H9 (cell line): ENCODE measurements around the gene UTP11. TPM values are rescaled to one million over a fixed set of nuclear protein-coding genes. Genes with fewer than 3 reads are reported as not detected.
A peak's percentile ranks its signal among the peaks of the same experiment; 100 is the strongest.

Source experiments
- DNase-seq: peaks from one replicate; pipeline ENCODE4 v3.0.0-alpha.2; 2017
- H2AFZ ChIP-seq: one replicate; pipeline ENCODE4 v1.6.1; 2013; ENCODE audit warnings: mild to moderate bottlenecking, low read length, control low read depth, moderate library complexity
- H2AK5ac ChIP-seq: 2 replicates; pipeline ENCODE4 v1.6.1; 2013; ENCODE audit warnings: low read length, control low read depth, mixed read lengths; ENCODE audit not compliant: insufficient read length
- H2BK120ac ChIP-seq: one replicate; pipeline ENCODE4 v1.6.1; 2013; ENCODE audit warnings: low read depth, mild to moderate bottlenecking, low read length, control low read depth, inconsistent platforms; ENCODE audit not compliant: poor library complexity, severe bottlenecking
- H2BK12ac ChIP-seq: 2 replicates; pipeline ENCODE4 v1.6.1; 2013; ENCODE audit warnings: low read length, control low read depth, mixed read lengths, low read depth; ENCODE audit not compliant: insufficient read length
- H2BK15ac ChIP-seq: 2 replicates; pipeline ENCODE4 v1.6.1; 2013; ENCODE audit warnings: low read depth, low read length, control low read depth
- H2BK20ac ChIP-seq: one replicate; pipeline ENCODE4 v1.6.1; 2013; ENCODE audit warnings: low read depth, mild to moderate bottlenecking, low read length, control low read depth, inconsistent platforms; ENCODE audit not compliant: poor library complexity, severe bottlenecking
- H2BK5ac ChIP-seq: 2 replicates; pipeline ENCODE4 v1.6.1; 2013; ENCODE audit warnings: low read length, control low read depth, mixed read lengths; ENCODE audit not compliant: insufficient read length
- H3K14ac ChIP-seq: 2 replicates; pipeline ENCODE4 v1.6.1; 2013; ENCODE audit warnings: low read length, control low read depth; ENCODE audit not compliant: insufficient read depth
- H3K18ac ChIP-seq: 2 replicates; pipeline ENCODE4 v1.6.1; 2013; ENCODE audit warnings: low read depth, mild to moderate bottlenecking, mixed read lengths, low read length, control low read depth; ENCODE audit not compliant: insufficient read length
- H3K23ac ChIP-seq: 2 replicates; pipeline ENCODE4 v1.6.1; 2013; ENCODE audit warnings: low read length, control low read depth, mixed read lengths, low read depth; ENCODE audit not compliant: insufficient read length
- H3K23me2 ChIP-seq: 2 replicates; pipeline ENCODE4 v1.6.1; 2013; ENCODE audit warnings: low read depth, mild to moderate bottlenecking, mixed read lengths, low read length, control low read depth; ENCODE audit not compliant: insufficient read length, poor library complexity, severe bottlenecking
- H3K27ac ChIP-seq: 2 replicates; pipeline ENCODE4 v1.5.1; 2013; ENCODE audit warnings: low read length, control low read depth, mixed read lengths, low read depth; ENCODE audit not compliant: insufficient read length
- H3K27me3 ChIP-seq: 2 replicates; pipeline ENCODE4 v1.6.1; 2013; ENCODE audit warnings: low read length, control low read depth, inconsistent platforms; ENCODE audit not compliant: insufficient read depth
- H3K4ac ChIP-seq: 2 replicates; pipeline ENCODE4 v1.6.1; 2013; ENCODE audit warnings: low read depth, mild to moderate bottlenecking, control low read depth, inconsistent platforms, low read length, moderate library complexity
- H3K4me1 ChIP-seq: 2 replicates; pipeline ENCODE4 v1.6.1; 2013; ENCODE audit warnings: low read length, control low read depth, inconsistent platforms; ENCODE audit not compliant: insufficient read depth
- H3K4me2 ChIP-seq: 2 replicates; pipeline ENCODE4 v1.6.1; 2013; ENCODE audit warnings: low read length, control low read depth, mixed read lengths; ENCODE audit not compliant: insufficient read length, insufficient read depth
- H3K56ac ChIP-seq: 2 replicates; pipeline ENCODE4 v1.6.1; 2013; ENCODE audit warnings: low read depth, mild to moderate bottlenecking, mixed read lengths, low read length, control low read depth; ENCODE audit not compliant: insufficient read length
- H3K79me1 ChIP-seq: 2 replicates; pipeline ENCODE4 v1.6.1; 2013; ENCODE audit warnings: low read depth, mild to moderate bottlenecking, moderate library complexity, low read length, control low read depth, inconsistent platforms; ENCODE audit not compliant: insufficient read depth, poor library complexity, severe bottlenecking
- H3K79me2 ChIP-seq: 2 replicates; pipeline ENCODE4 v1.6.1; 2013; ENCODE audit warnings: low read length, control low read depth, inconsistent platforms; ENCODE audit not compliant: insufficient read depth
- H3K9ac ChIP-seq: 2 replicates; pipeline ENCODE4 v1.6.1; 2013; ENCODE audit warnings: low read length, control low read depth, mixed read lengths; ENCODE audit not compliant: insufficient read length; ENCODE audit errors: extremely low read depth
- H3K9me3 ChIP-seq: one replicate; pipeline ENCODE4 v1.6.1; 2013; ENCODE audit warnings: low read depth, low read length, inconsistent platforms; ENCODE audit not compliant: control insufficient read depth
- H3T11ph ChIP-seq: one replicate; pipeline ENCODE4 v1.6.1; 2013; ENCODE audit warnings: mild to moderate bottlenecking, low read length, control low read depth, inconsistent platforms
- H4K20me1 ChIP-seq: one replicate; pipeline ENCODE4 v1.6.1; 2013; ENCODE audit not compliant: control insufficient read depth, insufficient read length, insufficient read depth
- H4K5ac ChIP-seq: 2 replicates; pipeline ENCODE4 v1.6.1; 2013; ENCODE audit warnings: low read depth, mild to moderate bottlenecking, mixed read lengths, low read length, control low read depth; ENCODE audit not compliant: insufficient read length
- H4K8ac ChIP-seq: replicated peaks from 2 replicates; pipeline ENCODE4 v1.6.1; 2013; ENCODE audit warnings: low read length, control low read depth, mixed read lengths, low read depth; ENCODE audit not compliant: insufficient read length
- H4K91ac ChIP-seq: 2 replicates; pipeline ENCODE4 v1.6.1; 2013; ENCODE audit warnings: low read depth, mild to moderate bottlenecking, moderate library complexity, mixed read lengths, low read length, control low read depth; ENCODE audit not compliant: insufficient read length
- H3K27ac Mint-ChIP-seq, 3 experiments: 2 replicates in 2 of 3; 3 replicates in 1 of 3; pipeline ENCODE4 v1.8.0; 2020 to 2021; ENCODE audit warnings: mixed read lengths in 3 of 3, mild to moderate bottlenecking in 1 of 3, moderate library complexity in 1 of 3
- H3K27me3 Mint-ChIP-seq: 2 replicates; pipeline ENCODE4 v1.8.0; 2021; ENCODE audit warnings: low read depth, mild to moderate bottlenecking, moderate library complexity, mixed read lengths
- H3K36me3 Mint-ChIP-seq, 3 experiments: 2 replicates in 2 of 3; 3 replicates in 1 of 3; pipeline ENCODE4 v1.8.0; 2020 to 2021; ENCODE audit warnings: low read depth in 3 of 3, mixed read lengths in 3 of 3; ENCODE audit not compliant: insufficient read depth in 1 of 3
- H3K4me1 Mint-ChIP-seq, 2 experiments: 2 replicates each; pipeline ENCODE4 v1.8.0; 2020; ENCODE audit warnings: mixed read lengths in 2 of 2
- H3K4me3 Mint-ChIP-seq, 2 experiments: 2 replicates in 1 of 2; 3 replicates in 1 of 2; pipeline ENCODE4 v1.8.0; 2020 to 2021; ENCODE audit warnings: mild to moderate bottlenecking in 2 of 2, mixed read lengths in 2 of 2, moderate library complexity in 1 of 2
- H3K9me3 Mint-ChIP-seq, 2 experiments: 2 replicates in 1 of 2; 3 replicates in 1 of 2; pipeline ENCODE4 v1.8.0; 2020; ENCODE audit warnings: mild to moderate bottlenecking in 2 of 2, mixed read lengths in 2 of 2, moderate library complexity in 1 of 2
- WGBS: extraction: QIAGEN DNeasy Blood & Tissue Kit; methylation state at CpG from one replicate; pipeline ENCODE4 v1.1.7; 2013; ENCODE audit warnings: missing lambda C conversion rate, low lambda C conversion rate, mixed read lengths; ENCODE audit not compliant: insufficient read length; ENCODE audit errors: extremely low coverage; 5-methylcytosine and 5-hydroxymethylcytosine counted together
- total RNA-seq: library from RNA; stranded (reverse); gene quantifications from 2 replicates; pipeline ENCODE4 v1.2.1, GENCODE V29; 2021
- TF ChIP-seq, protein P1 (sequence below): fragments of 200-600 bp; sonication (generic); conservative IDR thresholded peaks from 3 replicates; pipeline ENCODE4 v1.8.0; 2021; ENCODE audit warnings: antibody characterized with exemption, mild to moderate bottlenecking

The UTP11 gene
- total RNA-seq, 1 experiment from 2014 or later: 63.1 TPM

DNA sequence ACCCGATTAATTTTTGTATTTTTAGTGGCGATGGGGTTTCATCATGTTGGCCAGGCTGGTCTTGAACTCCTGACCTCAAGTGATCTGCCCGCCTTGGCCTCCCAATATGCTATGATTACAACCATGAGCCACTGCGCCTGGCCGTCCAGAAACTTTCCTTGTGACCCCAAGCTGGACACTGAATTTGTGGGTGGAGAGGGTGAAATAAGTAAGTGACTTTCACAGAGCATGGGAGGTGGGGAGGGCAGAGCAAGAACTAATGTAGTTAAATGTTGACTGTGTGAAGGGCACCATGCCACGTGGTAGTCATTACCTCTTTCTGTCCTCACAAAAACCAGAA is 2.7 kb upstream of the UTP11 start:
- H3K79me2 ChIP-seq: peaks cover 11% of the 10 kb centered on the region; the same call in 1 of the 2 replicates
- no peak overlapping the region for H3K4ac ChIP-seq
- peaks cover 5% of the 10 kb centered on the region for H3K79me1 ChIP-seq
- H3K4me1 ChIP-seq: peaks cover 3% of the 10 kb centered on the region
- DNase-seq: no peak
- H4K91ac ChIP-seq: no peak overlapping the region
- peaks cover 0 to 11% (median 0%) of the 10 kb centered on the region in 3 experiments; a peak in 3 of 7 replicates for H3K36me3 Mint-ChIP-seq
- H3K27me3 Mint-ChIP-seq: no peaks in the 10 kb centered on the region
- H2BK20ac ChIP-seq: no peak overlapping the region
- TF ChIP-seq, protein P1, sequence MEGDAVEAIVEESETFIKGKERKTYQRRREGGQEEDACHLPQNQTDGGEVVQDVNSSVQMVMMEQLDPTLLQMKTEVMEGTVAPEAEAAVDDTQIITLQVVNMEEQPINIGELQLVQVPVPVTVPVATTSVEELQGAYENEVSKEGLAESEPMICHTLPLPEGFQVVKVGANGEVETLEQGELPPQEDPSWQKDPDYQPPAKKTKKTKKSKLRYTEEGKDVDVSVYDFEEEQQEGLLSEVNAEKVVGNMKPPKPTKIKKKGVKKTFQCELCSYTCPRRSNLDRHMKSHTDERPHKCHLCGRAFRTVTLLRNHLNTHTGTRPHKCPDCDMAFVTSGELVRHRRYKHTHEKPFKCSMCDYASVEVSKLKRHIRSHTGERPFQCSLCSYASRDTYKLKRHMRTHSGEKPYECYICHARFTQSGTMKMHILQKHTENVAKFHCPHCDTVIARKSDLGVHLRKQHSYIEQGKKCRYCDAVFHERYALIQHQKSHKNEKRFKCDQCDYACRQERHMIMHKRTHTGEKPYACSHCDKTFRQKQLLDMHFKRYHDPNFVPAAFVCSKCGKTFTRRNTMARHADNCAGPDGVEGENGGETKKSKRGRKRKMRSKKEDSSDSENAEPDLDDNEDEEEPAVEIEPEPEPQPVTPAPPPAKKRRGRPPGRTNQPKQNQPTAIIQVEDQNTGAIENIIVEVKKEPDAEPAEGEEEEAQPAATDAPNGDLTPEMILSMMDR: no peak
- no peaks in the 10 kb centered on the region for H3K9me3 ChIP-seq
- no peak overlapping the region for H2BK5ac ChIP-seq
- H3K4me1 Mint-ChIP-seq: peaks cover 33% of the 10 kb centered on the region in 2 experiments
- H3K4me2 ChIP-seq: no peak overlapping the region
- no peak overlapping the region for H3K27ac ChIP-seq
- H4K8ac ChIP-seq: no peak overlapping the region
- H2AFZ ChIP-seq: no peak overlapping the region
- H3K27me3 ChIP-seq: no peaks in the 10 kb centered on the region
- no peak overlapping the region for H2BK12ac ChIP-seq
- H3K4me3 Mint-ChIP-seq: no peak overlapping the region; a peak in 1 of 5 replicates
- peaks cover 7% of the 10 kb centered on the region for H3K23me2 ChIP-seq
- no peaks in the 10 kb centered on the region for H3K9me3 Mint-ChIP-seq
- H4K5ac ChIP-seq: no peak overlapping the region
- WGBS: no CpG with 5 or more reads among the region's 6 CpGs
- H3K56ac ChIP-seq: no peak overlapping the region
- no peak overlapping the region for H2BK120ac ChIP-seq
- no peak overlapping the region for H2AK5ac ChIP-seq
- H2BK15ac ChIP-seq: no peak overlapping the region
- no peak overlapping the region for H3K18ac ChIP-seq
- H3T11ph ChIP-seq: no peak overlapping the region
- H3K14ac ChIP-seq: no peak overlapping the region
- H4K20me1 ChIP-seq: no peaks in the 10 kb centered on the region
- H3K27ac Mint-ChIP-seq: peak overlapping the region in 2 of 3 experiments; percentile 68 to 96; a peak in 4 of 7 replicates
- no peak overlapping the region for H3K23ac ChIP-seq
- H3K9ac ChIP-seq: no peak overlapping the region
